HepG2 (cell line): ENCODE results near the gene HS6ST2. TPM values are rescaled to one million over a fixed set of nuclear protein-coding genes. Genes with fewer than 3 reads are reported as not detected.

Experiments used
- FOXK2 ChIP-seq: fragments of 450-650 bp; IDR thresholded peaks from 2 replicates; pipeline ENCODE4 v1.6.1; 2016
- HDAC1 ChIP-seq: sonication (generic); formaldehyde crosslinking; IDR thresholded peaks from 2 replicates; pipeline ENCODE4 v1.5.1; 2020; ENCODE audit warnings: mild to moderate bottlenecking, missing genetic modification reagents
- HNF4G ChIP-seq, 2 experiments: sonication (generic) in 1 of 2; formaldehyde crosslinking in 1 of 2; IDR thresholded peaks; 2 replicates each; pipeline versions ENCODE4 v1.4.0 to v1.6.1; 2011 to 2020; ENCODE audit warnings: borderline replicate concordance in 2 of 2, low read depth in 2 of 2, mild to moderate bottlenecking in 2 of 2, low read length in 1 of 2, missing genetic modification reagents in 1 of 2, moderate library complexity in 1 of 2
- KAT7 ChIP-seq: IDR thresholded peaks from 2 replicates; pipeline ENCODE4 v1.6.1; 2018; ENCODE audit warnings: borderline replicate concordance, missing compliant biosample characterization
- KDM5B ChIP-seq: sonication (generic); formaldehyde crosslinking; IDR thresholded peaks from 2 replicates; pipeline ENCODE4 v1.4.0; 2020; ENCODE audit warnings: missing genetic modification reagents, mild to moderate bottlenecking, borderline replicate concordance
- MIXL1 ChIP-seq: IDR thresholded peaks from 2 replicates; pipeline ENCODE4 v1.6.1; 2016
- NCOA2 ChIP-seq: sonication (generic); formaldehyde crosslinking; IDR thresholded peaks from 2 replicates; pipeline ENCODE4 v1.8.0; 2022; ENCODE audit warnings: inconsistent platforms
- PHB2 ChIP-seq: fragments of 450-650 bp; IDR thresholded peaks from 2 replicates; pipeline ENCODE4 v1.6.1; 2018; ENCODE audit not compliant: partially characterized antibody
- PRPF4 ChIP-seq: fragments of 200-400 bp; formaldehyde crosslinking; IDR thresholded peaks from 2 replicates; pipeline ENCODE4 v1.6.1; 2016; ENCODE audit warnings: low read length, low read depth; ENCODE audit not compliant: poor library complexity, severe bottlenecking
- SMAD1 ChIP-seq: sonication (generic); formaldehyde crosslinking; IDR thresholded peaks from 2 replicates; pipeline ENCODE4 v1.4.0; 2020; ENCODE audit warnings: missing genetic modification reagents, low read depth, mild to moderate bottlenecking, borderline replicate concordance
- SRSF1 ChIP-seq: fragments of 200-400 bp; formaldehyde crosslinking; optimal IDR thresholded peaks from 2 replicates; pipeline ENCODE3; 2017; ENCODE audit warnings: mild to moderate bottlenecking, low read depth, low read length, moderate library complexity
- ZBTB21 ChIP-seq: sonication (generic); formaldehyde crosslinking; IDR thresholded peaks from 2 replicates; pipeline ENCODE4 v1.4.0; 2020; ENCODE audit warnings: missing genetic modification reagents
- ZMAT3 ChIP-seq: sonication (generic); formaldehyde crosslinking; conservative IDR thresholded peaks from 2 replicates; pipeline ENCODE4 v1.7.0; 2021; ENCODE audit warnings: missing genetic modification reagents
- ZNF33B ChIP-seq: sonication (generic); formaldehyde crosslinking; IDR thresholded peaks from 2 replicates; pipeline ENCODE4 v1.5.1; 2020; ENCODE audit warnings: mild to moderate bottlenecking, missing genetic modification reagents
- ZNF484 ChIP-seq: sonication (generic); formaldehyde crosslinking; IDR thresholded peaks from 2 replicates; pipeline ENCODE4 v1.5.1; 2020; ENCODE audit warnings: mild to moderate bottlenecking, low read depth, missing genetic modification reagents, borderline replicate concordance
- polyA plus RNA-seq, 8 experiments: library from polyadenylated mRNA; depleted of rRNA in 3 of 8; stranded (reverse) in 7 of 8; unstranded in 1 of 8; fragments of >200 nt; fragmentation: Illumina TruSeq in 4 of 8; extraction: Trizol in 4 of 8; gene quantifications; 2 replicates each; pipeline versions ENCODE4 v1.2.1 to v1.2.3, GENCODE V29; 2011 to 2016; ENCODE audit warnings: low read depth in 4 of 8, missing spikeins in 1 of 8, mixed read lengths in 1 of 8; ENCODE audit not compliant: insufficient read depth in 1 of 8
- total RNA-seq, 5 experiments: library from RNA; depleted of rRNA; stranded (reverse); fragments of >200 nt; fragmentation: Illumina TruSeq; extraction: Trizol; gene quantifications; 2 replicates each; pipeline ENCODE4 v1.2.3, GENCODE V29; 2016; ENCODE audit warnings: low read depth in 1 of 5
- TF ChIP-seq, protein P1 (sequence below): sonication (generic); formaldehyde crosslinking; IDR thresholded peaks from 2 replicates; pipeline ENCODE4 v1.4.0; 2020; ENCODE audit warnings: mild to moderate bottlenecking, low read depth, missing genetic modification reagents
- TF ChIP-seq, protein P2 (sequence below): fragments of 450-650 bp; IDR thresholded peaks from 2 replicates; pipeline ENCODE4 v1.6.1; 2016
- TF ChIP-seq, protein P3 (sequence below): sonication (generic); formaldehyde crosslinking; IDR thresholded peaks from 2 replicates; pipeline ENCODE4 v1.5.1; 2020; ENCODE audit warnings: mild to moderate bottlenecking, moderate library complexity, missing genetic modification reagents
- TF ChIP-seq, protein P4 (sequence below): sonication (generic); formaldehyde crosslinking; conservative IDR thresholded peaks from 2 replicates; pipeline ENCODE4 v1.4.0; 2020; ENCODE audit warnings: missing genetic modification reagents
- TF ChIP-seq, protein P5 (sequence below): sonication (generic); formaldehyde crosslinking; IDR thresholded peaks from 2 replicates; pipeline ENCODE4 v1.8.1; 2023; ENCODE audit warnings: mild to moderate bottlenecking, missing genetic modification reagents
- TF ChIP-seq, protein P6 (sequence below): sonication (generic); formaldehyde crosslinking; IDR thresholded peaks from 2 replicates; pipeline ENCODE4 v1.4.0; 2020; ENCODE audit warnings: missing genetic modification reagents

HS6ST2 gene
- total and polyA plus RNA-seq, 2 of the 13 experiments (the other 11 are each of a cell fraction or from before 2014, with no cell fraction given), result 0.05 TPM; not detected in 1

DNA sequence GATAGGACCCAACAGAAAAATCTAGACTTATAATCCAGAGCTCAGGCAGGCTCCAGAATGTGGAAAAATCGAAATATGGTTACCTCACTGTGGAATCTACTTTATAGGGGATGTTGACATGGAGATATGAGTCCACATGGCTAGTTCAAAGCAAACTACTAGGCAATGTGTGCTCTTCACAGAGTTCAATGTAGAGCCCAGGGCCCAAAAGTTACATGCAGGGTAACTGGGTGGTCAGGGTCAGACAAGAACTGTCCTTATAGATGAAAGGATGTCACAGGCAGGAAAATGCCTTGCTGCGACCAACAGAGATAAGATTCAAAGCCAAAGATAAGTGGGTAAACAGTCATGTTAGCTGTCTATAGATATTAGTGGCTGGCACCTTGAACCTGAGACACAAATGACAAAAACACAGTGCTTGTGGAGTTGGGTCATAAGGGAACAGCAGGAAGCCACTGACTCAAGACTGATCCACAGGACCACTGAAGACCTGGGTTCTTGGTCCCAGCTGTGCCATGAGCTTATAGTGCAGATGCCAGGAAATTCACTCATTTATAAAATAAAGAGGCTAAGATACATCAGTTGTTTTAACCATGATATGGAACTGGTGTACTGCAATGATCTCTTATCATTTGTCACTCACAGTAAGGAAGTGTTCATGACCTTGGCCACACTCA, 367.9 kb downstream of the HS6ST2 start (continued):
- peak; percentile 67; the same call in 1 of the 2 replicates for TF ChIP-seq HNF4G (IDR thresholded peaks at IDR 0.05; ENCODE audit: borderline replicate concordance, low read depth, low read length)
- TF ChIP-seq HNF4G (CRISPR knock-in tag; IDR thresholded peaks at IDR 0.05; ENCODE audit: borderline replicate concordance, low read depth), result peak; percentile 51; the same call in 1 of the 2 replicates
- TF ChIP-seq NCOA2 (CRISPR knock-in tag), result peak; percentile 99
- TF ChIP-seq, protein P1, sequence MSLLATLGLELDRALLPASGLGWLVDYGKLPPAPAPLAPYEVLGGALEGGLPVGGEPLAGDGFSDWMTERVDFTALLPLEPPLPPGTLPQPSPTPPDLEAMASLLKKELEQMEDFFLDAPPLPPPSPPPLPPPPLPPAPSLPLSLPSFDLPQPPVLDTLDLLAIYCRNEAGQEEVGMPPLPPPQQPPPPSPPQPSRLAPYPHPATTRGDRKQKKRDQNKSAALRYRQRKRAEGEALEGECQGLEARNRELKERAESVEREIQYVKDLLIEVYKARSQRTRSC (CRISPR knock-in tag), result no peak
- no peak for TF ChIP-seq SRSF1
- TF ChIP-seq, protein P2, sequence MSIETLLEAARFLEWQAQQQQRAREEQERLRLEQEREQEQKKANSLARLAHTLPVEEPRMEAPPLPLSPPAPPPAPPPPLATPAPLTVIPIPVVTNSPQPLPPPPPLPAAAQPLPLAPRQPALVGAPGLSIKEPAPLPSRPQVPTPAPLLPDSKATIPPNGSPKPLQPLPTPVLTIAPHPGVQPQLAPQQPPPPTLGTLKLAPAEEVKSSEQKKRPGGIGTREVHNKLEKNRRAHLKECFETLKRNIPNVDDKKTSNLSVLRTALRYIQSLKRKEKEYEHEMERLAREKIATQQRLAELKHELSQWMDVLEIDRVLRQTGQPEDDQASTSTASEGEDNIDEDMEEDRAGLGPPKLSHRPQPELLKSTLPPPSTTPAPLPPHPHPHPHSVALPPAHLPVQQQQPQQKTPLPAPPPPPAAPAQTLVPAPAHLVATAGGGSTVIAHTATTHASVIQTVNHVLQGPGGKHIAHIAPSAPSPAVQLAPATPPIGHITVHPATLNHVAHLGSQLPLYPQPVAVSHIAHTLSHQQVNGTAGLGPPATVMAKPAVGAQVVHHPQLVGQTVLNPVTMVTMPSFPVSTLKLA, result peak; percentile 84
- peak; percentile 91 for TF ChIP-seq MIXL1
- no peak for TF ChIP-seq PRPF4
- peak; percentile 53; the same call in 1 of the 2 replicates for TF ChIP-seq ZMAT3 (CRISPR knock-in tag)
- no peak for TF ChIP-seq SMAD1 (CRISPR knock-in tag)
- TF ChIP-seq FOXK2, result peak; percentile 91
- TF ChIP-seq, protein P3, sequence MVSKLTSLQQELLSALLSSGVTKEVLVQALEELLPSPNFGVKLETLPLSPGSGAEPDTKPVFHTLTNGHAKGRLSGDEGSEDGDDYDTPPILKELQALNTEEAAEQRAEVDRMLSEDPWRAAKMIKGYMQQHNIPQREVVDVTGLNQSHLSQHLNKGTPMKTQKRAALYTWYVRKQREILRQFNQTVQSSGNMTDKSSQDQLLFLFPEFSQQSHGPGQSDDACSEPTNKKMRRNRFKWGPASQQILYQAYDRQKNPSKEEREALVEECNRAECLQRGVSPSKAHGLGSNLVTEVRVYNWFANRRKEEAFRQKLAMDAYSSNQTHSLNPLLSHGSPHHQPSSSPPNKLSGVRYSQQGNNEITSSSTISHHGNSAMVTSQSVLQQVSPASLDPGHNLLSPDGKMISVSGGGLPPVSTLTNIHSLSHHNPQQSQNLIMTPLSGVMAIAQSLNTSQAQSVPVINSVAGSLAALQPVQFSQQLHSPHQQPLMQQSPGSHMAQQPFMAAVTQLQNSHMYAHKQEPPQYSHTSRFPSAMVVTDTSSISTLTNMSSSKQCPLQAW (CRISPR knock-in tag), result 0 out of 2 replicates have a peak, but pooled peaks have one; percentile 41
- TF ChIP-seq, protein P4, sequence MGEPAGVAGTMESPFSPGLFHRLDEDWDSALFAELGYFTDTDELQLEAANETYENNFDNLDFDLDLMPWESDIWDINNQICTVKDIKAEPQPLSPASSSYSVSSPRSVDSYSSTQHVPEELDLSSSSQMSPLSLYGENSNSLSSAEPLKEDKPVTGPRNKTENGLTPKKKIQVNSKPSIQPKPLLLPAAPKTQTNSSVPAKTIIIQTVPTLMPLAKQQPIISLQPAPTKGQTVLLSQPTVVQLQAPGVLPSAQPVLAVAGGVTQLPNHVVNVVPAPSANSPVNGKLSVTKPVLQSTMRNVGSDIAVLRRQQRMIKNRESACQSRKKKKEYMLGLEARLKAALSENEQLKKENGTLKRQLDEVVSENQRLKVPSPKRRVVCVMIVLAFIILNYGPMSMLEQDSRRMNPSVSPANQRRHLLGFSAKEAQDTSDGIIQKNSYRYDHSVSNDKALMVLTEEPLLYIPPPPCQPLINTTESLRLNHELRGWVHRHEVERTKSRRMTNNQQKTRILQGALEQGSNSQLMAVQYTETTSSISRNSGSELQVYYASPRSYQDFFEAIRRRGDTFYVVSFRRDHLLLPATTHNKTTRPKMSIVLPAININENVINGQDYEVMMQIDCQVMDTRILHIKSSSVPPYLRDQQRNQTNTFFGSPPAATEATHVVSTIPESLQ (CRISPR knock-in tag), result no peak
- TF ChIP-seq PHB2, result no peak
- TF ChIP-seq, protein P5, sequence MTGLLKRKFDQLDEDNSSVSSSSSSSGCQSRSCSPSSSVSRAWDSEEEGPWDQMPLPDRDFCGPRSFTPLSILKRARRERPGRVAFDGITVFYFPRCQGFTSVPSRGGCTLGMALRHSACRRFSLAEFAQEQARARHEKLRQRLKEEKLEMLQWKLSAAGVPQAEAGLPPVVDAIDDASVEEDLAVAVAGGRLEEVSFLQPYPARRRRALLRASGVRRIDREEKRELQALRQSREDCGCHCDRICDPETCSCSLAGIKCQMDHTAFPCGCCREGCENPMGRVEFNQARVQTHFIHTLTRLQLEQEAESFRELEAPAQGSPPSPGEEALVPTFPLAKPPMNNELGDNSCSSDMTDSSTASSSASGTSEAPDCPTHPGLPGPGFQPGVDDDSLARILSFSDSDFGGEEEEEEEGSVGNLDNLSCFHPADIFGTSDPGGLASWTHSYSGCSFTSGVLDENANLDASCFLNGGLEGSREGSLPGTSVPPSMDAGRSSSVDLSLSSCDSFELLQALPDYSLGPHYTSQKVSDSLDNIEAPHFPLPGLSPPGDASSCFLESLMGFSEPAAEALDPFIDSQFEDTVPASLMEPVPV (CRISPR knock-in tag), result no peak
- TF ChIP-seq KAT7 (CRISPR knock-in tag), result no peak
- TF ChIP-seq, protein P6, sequence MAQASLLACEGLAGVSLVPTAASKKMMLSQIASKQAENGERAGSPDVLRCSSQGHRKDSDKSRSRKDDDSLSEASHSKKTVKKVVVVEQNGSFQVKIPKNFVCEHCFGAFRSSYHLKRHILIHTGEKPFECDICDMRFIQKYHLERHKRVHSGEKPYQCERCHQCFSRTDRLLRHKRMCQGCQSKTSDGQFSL (CRISPR knock-in tag), result no peak
- no peak for TF ChIP-seq ZNF484 (CRISPR knock-in tag)
- 0 out of 2 replicates have a peak, but pooled peaks have one; percentile 36 for TF ChIP-seq ZBTB21 (CRISPR knock-in tag)
- TF ChIP-seq KDM5B (CRISPR knock-in tag), result no peak
- TF ChIP-seq ZNF33B (CRISPR knock-in tag), result 0 out of 2 replicates have a peak, but pooled peaks have one; percentile 50
- TF ChIP-seq HDAC1 (CRISPR knock-in tag), result peak; percentile 92
